HepG2 (cell line): ENCODE measurements around the gene GPC6. TPM values are rescaled to one million over a fixed set of nuclear protein-coding genes. Genes with fewer than 3 reads are reported as not detected.

Experiments
- ATAC-seq: fragments of 200-7000 bp; cut with Tn5 transposase; 3 replicates; pipeline ENCODE4 v1.9.1; 2020; ENCODE audit warnings: mild to moderate bottlenecking, moderate library complexity
- BruUV-seq: library from RNA; stranded (reverse); fragments of 400-500 nt; replicated peaks from 2 replicates; lab custom pipeline; 2021; lab: Mats Ljungman, UMichigan
- CTCF ChIA-PET: fragments of 300-600 bp; formaldehyde crosslinking; extraction: SDS; loops from one replicate; lab custom pipeline; 2021; ENCODE audit warnings: low total read pairs, inconsistent platforms, low intra/inter-chr PET ratio; lab: Yijun Ruan, JAX
- POLR2A ChIA-PET: fragments of 350-600 bp; sonication (Branson Sonifier 250); formaldehyde crosslinking; loops from one replicate; lab custom pipeline; 2020; ENCODE audit warnings: antibody characterized with exemption, inconsistent platforms; lab: Yijun Ruan, JAX
- DNase-seq: peaks from one replicate; pipeline ENCODE4 v3.0.0-alpha.2; 2015; ENCODE audit warnings: low spot score
- FAIRE-seq: peaks from 3 replicates; lab custom pipeline; 2011; peaks lifted over from hg19 to GRCh38; lab: Jason Lieb, UNC
- H2AFZ ChIP-seq: one replicate; pipeline ENCODE4 v1.6.1; 2011; ENCODE audit warnings: low read length, inconsistent platforms
- H3K27ac ChIP-seq: fragments of 300-600 bp; 3 replicates; pipeline ENCODE4 v1.8.0; 2011; ENCODE audit warnings: mixed run types, mild to moderate bottlenecking, mixed read lengths, low read length, inconsistent platforms; ENCODE audit not compliant: insufficient read depth; ENCODE audit errors: extremely low read length
- H3K27me3 ChIP-seq, 2 experiments: fragments of 200-600 bp in 1 of 2; 2 replicates in 1 of 2; 3 replicates in 1 of 2; pipeline versions ENCODE4 v1.6.0 to v1.8.0; 2011; ENCODE audit warnings: low read length in 2 of 2, mild to moderate bottlenecking in 2 of 2, moderate library complexity in 2 of 2, inconsistent platforms in 1 of 2; ENCODE audit not compliant: insufficient read depth in 2 of 2, control insufficient read depth in 1 of 2
- H3K36me3 ChIP-seq, 2 experiments: fragments of 200-600 bp in 1 of 2; replicated peaks in 1 of 2; 2 replicates in 1 of 2; 3 replicates in 1 of 2; pipeline versions ENCODE4 v1.5.1 to v1.8.0; 2011; ENCODE audit warnings: low read length in 2 of 2, inconsistent platforms in 1 of 2; ENCODE audit not compliant: insufficient read depth in 2 of 2, control insufficient read depth in 1 of 2
- H3K4me1 ChIP-seq: 2 replicates; pipeline ENCODE4 v1.5.1; 2012; ENCODE audit warnings: low read length, inconsistent platforms; ENCODE audit not compliant: insufficient read depth
- H3K4me2 ChIP-seq: 2 replicates; pipeline ENCODE4 v1.6.0; 2011; ENCODE audit warnings: low read depth, low read length, inconsistent platforms
- H3K4me3 ChIP-seq, 3 experiments: fragments of 200-600 bp in 1 of 3; sonication (generic), shearing (Covaris generic) in 1 of 3; replicated peaks in 1 of 3; 2 replicates each; pipeline ENCODE4 v1.5.1; 2011 to 2016; ENCODE audit warnings: low read length in 3 of 3, inconsistent platforms in 2 of 3, low read depth in 2 of 3, mild to moderate bottlenecking in 2 of 3, control low read depth in 1 of 3, mixed read lengths in 1 of 3; ENCODE audit not compliant: insufficient read depth in 1 of 3
- H3K79me2 ChIP-seq: one replicate; pipeline ENCODE4 v1.6.1; 2011; ENCODE audit warnings: low read length, inconsistent platforms; ENCODE audit not compliant: insufficient read depth
- H3K9ac ChIP-seq: 2 replicates; pipeline ENCODE4 v1.6.0; 2011; ENCODE audit warnings: mild to moderate bottlenecking, low read depth, low read length, inconsistent platforms; ENCODE audit not compliant: insufficient read depth
- H3K9me3 ChIP-seq: 2 replicates; pipeline ENCODE4 v1.5.1; 2012; ENCODE audit warnings: mild to moderate bottlenecking, low read length
- H4K20me1 ChIP-seq: 2 replicates; pipeline ENCODE4 v1.6.0; 2011; ENCODE audit warnings: inconsistent platforms, mild to moderate bottlenecking, low read length, moderate library complexity; ENCODE audit not compliant: insufficient read depth
- ARID2 ChIP-seq: sonication (generic); formaldehyde crosslinking; IDR thresholded peaks from 2 replicates; pipeline ENCODE4 v1.8.1; 2022; ENCODE audit warnings: mild to moderate bottlenecking, missing genetic modification reagents, borderline replicate concordance
- HNRNPLL ChIP-seq: fragments of 200-400 bp; formaldehyde crosslinking; IDR thresholded peaks from 2 replicates; pipeline ENCODE4 v1.6.1; 2017; ENCODE audit warnings: mild to moderate bottlenecking, low read depth, low read length; ENCODE audit not compliant: poor library complexity, severe bottlenecking
- PITX1 ChIP-seq: sonication (generic); formaldehyde crosslinking; IDR thresholded peaks from 2 replicates; pipeline ENCODE4 v1.5.1; 2020; ENCODE audit warnings: mild to moderate bottlenecking, missing genetic modification reagents
- ZIK1 ChIP-seq: sonication (generic); formaldehyde crosslinking; IDR thresholded peaks from 2 replicates; pipeline ENCODE4 v1.5.0; 2020; ENCODE audit warnings: mild to moderate bottlenecking, low read depth, missing genetic modification reagents, borderline replicate concordance
- WGBS: methylation state at CpG from one replicate; pipeline ENCODE4 v1.1.6; 2017; ENCODE audit warnings: low lambda C conversion rate; 5-methylcytosine and 5-hydroxymethylcytosine counted together
- in situ Hi-C: cut with HindIII; loops from 2 replicates; pipeline ENCODE4 v1.10.0; 2017; ENCODE audit warnings: low pct_unique_long_range_greater_than_20kb; ENCODE audit not compliant: extremely low pct_ligation_motif_present
- intact Hi-C: fragments of 100-400 bp; cut with micrococcal nuclease; formaldehyde crosslinking; loops from one replicate; pipeline ENCODE4 v1.10.0; 2022; ENCODE audit not compliant: unreplicated experiment
- polyA plus RNA-seq, 8 experiments: library from polyadenylated mRNA; depleted of rRNA in 3 of 8; stranded (reverse) in 7 of 8; unstranded in 1 of 8; fragments of >200 nt; fragmentation: Illumina TruSeq in 4 of 8; extraction: Trizol in 4 of 8; gene quantifications; 2 replicates each; pipeline versions ENCODE4 v1.2.1 to v1.2.3, GENCODE V29; 2011 to 2016; ENCODE audit warnings: low read depth in 4 of 8, missing spikeins in 1 of 8, mixed read lengths in 1 of 8; ENCODE audit not compliant: insufficient read depth in 1 of 8
- total RNA-seq, 5 experiments: library from RNA; depleted of rRNA; stranded (reverse); fragments of >200 nt; fragmentation: Illumina TruSeq; extraction: Trizol; gene quantifications; 2 replicates each; pipeline ENCODE4 v1.2.3, GENCODE V29; 2016; ENCODE audit warnings: low read depth in 1 of 5
- TF ChIP-seq, protein P1 (sequence below): sonication (generic); formaldehyde crosslinking; IDR thresholded peaks from 2 replicates; pipeline ENCODE4 v1.5.0; 2020; ENCODE audit warnings: missing genetic modification reagents, mild to moderate bottlenecking, borderline replicate concordance
- TF ChIP-seq, protein P2 (sequence below): IDR thresholded peaks from 2 replicates; pipeline ENCODE4 v1.6.1; 2018; ENCODE audit warnings: missing genetic modification reagents, mild to moderate bottlenecking, missing compliant biosample characterization
- TF ChIP-seq, protein P3 (sequence below): sonication (generic); formaldehyde crosslinking; conservative IDR thresholded peaks from 2 replicates; pipeline ENCODE4 v1.8.0; 2022; ENCODE audit warnings: low read depth, missing genetic modification reagents
- TF ChIP-seq, protein P4 (sequence below): sonication (generic); formaldehyde crosslinking; IDR thresholded peaks from 2 replicates; pipeline ENCODE4 v1.9.0; 2021; ENCODE audit warnings: missing genetic modification reagents, borderline replicate concordance

GPC6 gene
- total and polyA plus RNA-seq, 2 of the 13 experiments (the other 11 are each of a cell fraction or from before 2014, with no cell fraction given): 24.5 to 33.9 TPM

DNA sequence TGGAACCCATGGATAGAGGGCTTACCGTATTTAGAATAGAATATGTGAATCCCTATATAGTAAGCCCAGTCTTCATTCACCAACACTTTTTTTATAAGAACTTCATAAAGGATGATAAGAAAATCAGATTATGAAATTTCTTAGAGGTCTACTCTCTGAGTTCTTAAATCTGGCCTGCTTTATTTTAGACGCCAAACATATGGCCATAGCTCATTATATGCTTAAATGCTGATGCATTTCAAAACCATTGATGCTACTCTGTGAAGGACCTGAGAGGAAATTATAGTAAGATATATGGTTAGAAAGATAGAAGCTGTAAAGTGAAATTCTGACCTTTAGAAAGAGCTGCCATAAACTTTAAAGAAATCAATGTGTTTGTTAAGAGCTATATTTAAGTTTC lies 38.3 kb downstream of the GPC6 start:
- no TSS peak for BruUV-seq
- ATAC-seq (no peak), FAIRE-seq (no peak), DNase-seq (no peak)
- H4K20me1 ChIP-seq: no peaks in the 10 kb centered on the region
- no peak overlapping the region for H3K4me3 ChIP-seq
- TF ChIP-seq, protein P1, sequence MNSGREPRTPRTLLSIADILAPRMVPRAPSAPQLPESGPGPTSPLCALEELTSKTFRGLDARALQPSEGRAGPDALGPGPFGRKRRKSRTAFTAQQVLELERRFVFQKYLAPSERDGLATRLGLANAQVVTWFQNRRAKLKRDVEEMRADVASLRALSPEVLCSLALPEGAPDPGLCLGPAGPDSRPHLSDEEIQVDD (CRISPR knock-in tag): no peak
- TF ChIP-seq, protein P2, sequence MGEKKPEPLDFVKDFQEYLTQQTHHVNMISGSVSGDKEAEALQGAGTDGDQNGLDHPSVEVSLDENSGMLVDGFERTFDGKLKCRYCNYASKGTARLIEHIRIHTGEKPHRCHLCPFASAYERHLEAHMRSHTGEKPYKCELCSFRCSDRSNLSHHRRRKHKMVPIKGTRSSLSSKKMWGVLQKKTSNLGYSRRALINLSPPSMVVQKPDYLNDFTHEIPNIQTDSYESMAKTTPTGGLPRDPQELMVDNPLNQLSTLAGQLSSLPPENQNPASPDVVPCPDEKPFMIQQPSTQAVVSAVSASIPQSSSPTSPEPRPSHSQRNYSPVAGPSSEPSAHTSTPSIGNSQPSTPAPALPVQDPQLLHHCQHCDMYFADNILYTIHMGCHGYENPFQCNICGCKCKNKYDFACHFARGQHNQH (CRISPR knock-in tag): no peak
- TF ChIP-seq, protein P3, sequence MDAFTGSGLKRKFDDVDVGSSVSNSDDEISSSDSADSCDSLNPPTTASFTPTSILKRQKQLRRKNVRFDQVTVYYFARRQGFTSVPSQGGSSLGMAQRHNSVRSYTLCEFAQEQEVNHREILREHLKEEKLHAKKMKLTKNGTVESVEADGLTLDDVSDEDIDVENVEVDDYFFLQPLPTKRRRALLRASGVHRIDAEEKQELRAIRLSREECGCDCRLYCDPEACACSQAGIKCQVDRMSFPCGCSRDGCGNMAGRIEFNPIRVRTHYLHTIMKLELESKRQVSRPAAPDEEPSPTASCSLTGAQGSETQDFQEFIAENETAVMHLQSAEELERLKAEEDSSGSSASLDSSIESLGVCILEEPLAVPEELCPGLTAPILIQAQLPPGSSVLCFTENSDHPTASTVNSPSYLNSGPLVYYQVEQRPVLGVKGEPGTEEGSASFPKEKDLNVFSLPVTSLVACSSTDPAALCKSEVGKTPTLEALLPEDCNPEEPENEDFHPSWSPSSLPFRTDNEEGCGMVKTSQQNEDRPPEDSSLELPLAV (CRISPR knock-in tag): no peak
- TF ChIP-seq ARID2 (CRISPR knock-in tag) (no peak), ZIK1 (CRISPR knock-in tag) (no peak), PITX1 (CRISPR knock-in tag) (no peak), HNRNPLL (no peak)
- TF ChIP-seq, protein P4, sequence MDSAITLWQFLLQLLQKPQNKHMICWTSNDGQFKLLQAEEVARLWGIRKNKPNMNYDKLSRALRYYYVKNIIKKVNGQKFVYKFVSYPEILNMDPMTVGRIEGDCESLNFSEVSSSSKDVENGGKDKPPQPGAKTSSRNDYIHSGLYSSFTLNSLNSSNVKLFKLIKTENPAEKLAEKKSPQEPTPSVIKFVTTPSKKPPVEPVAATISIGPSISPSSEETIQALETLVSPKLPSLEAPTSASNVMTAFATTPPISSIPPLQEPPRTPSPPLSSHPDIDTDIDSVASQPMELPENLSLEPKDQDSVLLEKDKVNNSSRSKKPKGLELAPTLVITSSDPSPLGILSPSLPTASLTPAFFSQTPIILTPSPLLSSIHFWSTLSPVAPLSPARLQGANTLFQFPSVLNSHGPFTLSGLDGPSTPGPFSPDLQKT (CRISPR knock-in tag): no peak
- H3K4me2 ChIP-seq: no peak overlapping the region
- H3K4me1 ChIP-seq: peaks cover 5% of the 10 kb centered on the region; the same call in 1 of the 2 replicates
- no peaks in the 10 kb centered on the region for H3K27me3 ChIP-seq
- intact Hi-C loops: no loop called here
- WGBS: 100% methylated on average over 2 of the region's 2 CpGs
- POLR2A ChIA-PET: no interaction called here
- H3K36me3 ChIP-seq: no peaks in the 10 kb centered on the region
- H2AFZ ChIP-seq: no peak overlapping the region
- peaks cover 12% of the 10 kb centered on the region for H3K79me2 ChIP-seq
- H3K9ac ChIP-seq: no peak overlapping the region
- H3K27ac ChIP-seq: no peak overlapping the region
- CTCF ChIA-PET: no interaction called here
- in situ Hi-C loops: no loop called here
- no peaks in the 10 kb centered on the region for H3K9me3 ChIP-seq
